GM18505 (cell line): ENCODE data around the gene HSD3B7.

Experiments used
- ATAC-seq: cut with Tn5 transposase; IDR thresholded peaks from one replicate; pipeline ENCODE4 v1.9.1; 2021; ENCODE audit not compliant: unreplicated experiment
- POLR2A ChIP-seq: IDR thresholded peaks from 4 replicates; pipeline ENCODE4 v1.6.1; 2011; ENCODE audit warnings: borderline replicate concordance; ENCODE audit not compliant: insufficient read depth, insufficient read length; ENCODE audit errors: extremely low read depth

The HSD3B7 gene

GRCh38 chr16:30983289-30983889, 1.6 kb upstream of the HSD3B7 start:
- no peak for TF ChIP-seq POLR2A
- ATAC-seq, result no peak

GRCh38 chr16:30983898-30984610, 953 bp upstream of the HSD3B7 start:
- ATAC-seq, result no peak
- no peak for TF ChIP-seq POLR2A

- no peak for ATAC-seq
- no peak for TF ChIP-seq POLR2A
Observed at GRCh38 chr16:30985401-30986128, 558 bp downstream of the HSD3B7 start.

GRCh38 chr16:30986129-30986991, 1.4 kb downstream of the HSD3B7 start:
- no peak for ATAC-seq

GRCh38 chr16:30987581-30988190, 2.7 kb downstream of the HSD3B7 start:
- ATAC-seq, result no peak
- no peak for TF ChIP-seq POLR2A

More at GRCh38 chr16:30986129-30986991, 1.4 kb downstream of the HSD3B7 start:
- TF ChIP-seq POLR2A, result no peak

DNA sequence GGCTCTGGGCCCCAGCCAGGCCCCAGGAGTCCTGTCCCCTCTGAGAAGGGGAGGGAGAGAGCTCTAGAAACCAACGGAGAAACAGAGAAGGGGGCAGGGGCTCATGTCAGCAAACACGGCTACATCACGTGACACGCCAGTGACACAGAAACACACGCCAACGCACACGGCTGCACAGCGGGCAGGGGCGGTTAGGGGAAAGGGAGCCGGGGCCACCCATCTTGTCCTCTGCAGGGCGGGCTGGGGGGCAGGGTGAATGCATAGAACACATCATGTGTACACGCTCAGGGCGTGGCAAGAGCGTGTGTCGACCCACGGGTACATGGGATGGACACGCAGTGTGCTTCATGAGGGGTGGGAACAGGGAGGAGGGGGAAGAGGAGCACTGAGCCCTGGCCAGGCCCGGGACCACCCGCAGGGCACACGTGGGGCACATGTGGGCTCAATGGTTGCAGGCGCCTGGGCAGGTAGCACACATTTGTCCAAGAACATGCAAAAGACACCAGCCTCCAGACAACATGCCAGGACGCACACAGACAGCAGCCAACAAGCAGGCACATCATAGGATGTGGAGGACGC, 4.6 kb downstream of the HSD3B7 start:
- TF ChIP-seq POLR2A, result no peak
- ATAC-seq, result no peak

- no peak for ATAC-seq
- TF ChIP-seq POLR2A, result no peak
Observed at GRCh38 chr16:30990105-30990504, 5.1 kb downstream of the HSD3B7 start.

DNA sequence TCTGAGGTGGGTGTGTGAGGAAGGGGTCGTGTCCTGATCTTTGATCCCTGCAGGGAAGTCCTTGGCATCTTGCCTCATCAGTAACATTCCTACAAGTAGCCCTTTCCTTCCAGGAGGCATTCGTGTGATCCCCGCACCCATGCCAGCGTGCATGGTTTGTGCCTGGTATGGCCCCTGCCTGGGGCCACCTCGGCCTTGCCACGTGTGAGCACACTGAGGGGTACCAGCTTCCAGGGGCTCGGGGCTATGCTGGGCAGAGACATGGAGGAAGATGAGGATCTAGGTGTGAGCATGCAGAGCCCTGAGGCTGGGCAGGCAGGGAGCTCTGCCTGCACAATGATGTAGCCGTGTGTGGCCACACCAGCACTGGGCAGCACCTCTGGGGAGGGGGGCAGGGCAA, 6.0 kb downstream of the HSD3B7 start:
- no peak for ATAC-seq
- TF ChIP-seq POLR2A, result no peak

- no peak for ATAC-seq
- no peak for TF ChIP-seq POLR2A
Observed at GRCh38 chr16:30992276-30992780, 7.3 kb downstream of the HSD3B7 start.

- no peak for TF ChIP-seq POLR2A
- ATAC-seq, result no peak
Observed at GRCh38 chr16:30992931-30993816, 8.2 kb downstream of the HSD3B7 start.

DNA sequence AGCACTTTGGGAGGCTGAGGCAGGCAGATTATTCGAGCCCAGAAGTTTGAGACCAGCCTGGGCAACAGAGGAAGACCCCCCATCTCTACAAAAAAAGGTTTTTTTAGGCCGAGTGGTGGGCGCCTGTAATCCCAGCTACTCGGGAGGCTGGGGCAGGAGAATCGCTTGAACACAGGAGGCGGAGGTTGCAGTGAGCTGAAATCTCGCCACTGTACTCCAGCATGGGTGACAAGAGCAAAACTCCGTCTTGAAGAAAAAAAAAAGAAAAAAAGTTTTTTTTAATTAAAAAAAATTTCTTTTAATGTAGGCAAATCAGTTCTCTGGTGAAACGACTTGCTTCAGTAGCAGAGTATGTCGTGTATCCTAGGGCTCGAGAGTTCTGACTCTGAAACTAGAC, 10.9 kb downstream of the HSD3B7 start:
- ATAC-seq, result no peak
- TF ChIP-seq POLR2A, result peak; percentile 15

DNA sequence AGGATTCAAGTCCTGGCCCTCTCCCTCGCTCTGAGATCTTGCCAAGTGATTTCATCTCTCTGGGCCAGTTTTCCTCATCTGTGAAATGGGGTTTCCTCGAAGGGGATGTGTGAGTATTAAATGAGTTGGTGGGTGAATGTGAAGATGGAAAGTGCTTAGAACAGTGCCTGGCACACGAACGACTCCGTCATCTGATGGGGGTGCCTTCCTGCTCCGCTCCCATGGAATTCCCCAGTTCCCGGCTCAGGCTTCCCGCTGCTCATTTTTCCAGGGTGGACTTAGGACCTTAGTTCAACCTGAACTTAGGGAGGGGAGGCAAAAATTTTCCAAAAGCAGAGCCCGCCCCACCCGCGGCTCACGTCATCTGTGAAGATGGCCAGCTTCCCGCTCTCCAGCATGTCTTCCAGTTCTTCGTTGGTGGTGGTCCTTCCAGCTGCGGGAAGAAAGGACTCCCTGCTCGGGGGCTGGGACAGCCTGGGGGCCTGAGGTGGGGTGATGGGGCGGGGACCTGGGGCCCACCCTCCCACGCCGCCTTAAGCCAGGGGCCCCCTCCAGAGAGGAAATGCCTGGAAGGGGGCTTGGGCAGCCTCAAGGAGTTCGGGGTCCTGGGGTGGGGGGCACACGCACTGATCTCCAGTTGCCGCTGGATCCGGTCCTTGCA, 11.4 kb downstream of the HSD3B7 start:
- peak; percentile 44 for TF ChIP-seq POLR2A
- ATAC-seq, result no peak
